Adrenal gland (tissue), 5 donors: ENCODE data around the gene SPCS3.

Experiments used
- CTCF ChIP-seq, 6 experiments: fragments of 450-650 bp in 4 of 6; fragments of 200-600 bp in 2 of 6; sonication (generic) in 1 of 6; IDR thresholded peaks; 1 replicate in 5 of 6; 2 replicates in 1 of 6; pipeline versions ENCODE4 v1.5.1 to v1.8.0; 2016 to 2021; ENCODE audit warnings: antibody characterized with exemption in 6 of 6, mild to moderate bottlenecking in 2 of 6, moderate library complexity in 1 of 6
- POLR2A ChIP-seq, 2 donors: fragments of 450-650 bp; IDR thresholded peaks; one replicate each; pipeline ENCODE4 v1.6.1; 2017; ENCODE audit warnings: antibody characterized with exemption in 2 of 2, mild to moderate bottlenecking in 2 of 2, moderate library complexity in 1 of 2
- donor health status: DM: no; HTN: no; CAD: no.

GRCh38 chr4:176320340-176320975 lies 692 bp downstream of the SPCS3 start:
- TF ChIP-seq CTCF (IDR thresholded peaks at IDR 0.05) (no peak), POLR2A (IDR thresholded peaks at IDR 0.05) (peak; percentile 29 to 39)
